HEK293 (cell line): ENCODE results near the gene TEX19.

ENCODE experiments used
- CTCF ChIA-PET: fragments of 350-600 bp; formaldehyde crosslinking; extraction: SDS; loops from one replicate; lab custom pipeline; 2021; ENCODE audit warnings: antibody characterized with exemption; lab: Yijun Ruan, JAX
- POLR2A ChIA-PET: fragments of 300-600 bp; formaldehyde crosslinking; extraction: SDS; loops from one replicate; lab custom pipeline; 2020; ENCODE audit warnings: antibody characterized with exemption, inconsistent platforms; lab: Yijun Ruan, JAX
- H3K27ac ChIP-seq: fragments of 200-500 bp; sonication (Bioruptor generic); 2 replicates; pipeline ENCODE4 v1.5.1; 2014; ENCODE audit warnings: low read depth, low read length, control low read depth, inconsistent platforms; ENCODE audit errors: extremely low read depth
- H3K36me3 ChIP-seq, 2 experiments: fragments of 200-500 bp in 1 of 2; sonication (Bioruptor generic) in 1 of 2; 1 replicate in 1 of 2; 2 replicates in 1 of 2; pipeline ENCODE4 v1.5.1; 2014 to 2017; ENCODE audit warnings: inconsistent platforms in 2 of 2, low read length in 2 of 2; ENCODE audit not compliant: control insufficient read depth in 2 of 2, insufficient read depth in 1 of 2
- H3K4me1 ChIP-seq: fragments of 200-500 bp; sonication (Bioruptor generic); 2 replicates; pipeline ENCODE4 v1.5.1; 2014; ENCODE audit warnings: mild to moderate bottlenecking, low read length, inconsistent platforms; ENCODE audit not compliant: control insufficient read depth, insufficient read depth
- H3K4me3 ChIP-seq: 2 replicates; pipeline ENCODE4 v1.5.1; 2011; ENCODE audit warnings: low read depth, mild to moderate bottlenecking, control low read depth, low read length, moderate library complexity
- H3K9me3 ChIP-seq: fragments of 200-500 bp; sonication (Bioruptor generic); 2 replicates; pipeline ENCODE4 v1.5.1; 2014; ENCODE audit warnings: low read depth, low read length, inconsistent platforms; ENCODE audit not compliant: control insufficient read depth, insufficient read depth
- GLIS1 ChIP-seq: fragments of 450-650 bp; formaldehyde crosslinking; IDR thresholded peaks from 2 replicates; pipeline ENCODE4 v1.5.1; 2016; ENCODE audit warnings: missing biosample characterization, missing genetic modification characterization
- PRDM10 ChIP-seq: fragments of 450-650 bp; formaldehyde crosslinking; IDR thresholded peaks from 2 replicates; pipeline ENCODE4 v1.5.1; 2016; ENCODE audit warnings: missing biosample characterization, missing genetic modification characterization
- PRDM6 ChIP-seq: fragments of 450-650 bp; formaldehyde crosslinking; IDR thresholded peaks from 2 replicates; pipeline ENCODE4 v1.5.1; 2017; ENCODE audit warnings: missing biosample characterization, missing genetic modification characterization
- ZFP37 ChIP-seq: fragments of 450-650 bp; formaldehyde crosslinking; IDR thresholded peaks from 2 replicates; pipeline ENCODE4 v1.5.1; 2016; ENCODE audit warnings: missing biosample characterization, missing genetic modification characterization
- ZNF341 ChIP-seq: fragments of 450-650 bp; formaldehyde crosslinking; IDR thresholded peaks from 2 replicates; pipeline ENCODE4; 2016; ENCODE audit warnings: low read depth, missing biosample characterization, missing genetic modification characterization
- ZNF530 ChIP-seq: fragments of 450-650 bp; formaldehyde crosslinking; IDR thresholded peaks from 2 replicates; pipeline ENCODE4 v1.5.1; 2016; ENCODE audit warnings: low read depth, missing biosample characterization, missing genetic modification characterization
- TF ChIP-seq, protein P1 (sequence below): fragments of 450-650 bp; formaldehyde crosslinking; conservative IDR thresholded peaks from 2 replicates; pipeline ENCODE4 v1.5.1; 2016; ENCODE audit warnings: low read depth, missing biosample characterization, missing genetic modification characterization
- TF ChIP-seq, protein P2 (sequence below): fragments of 450-650 bp; formaldehyde crosslinking; IDR thresholded peaks from 2 replicates; pipeline ENCODE4 v1.5.1; 2016; ENCODE audit warnings: missing biosample characterization, missing genetic modification characterization

The TEX19 gene

DNA sequence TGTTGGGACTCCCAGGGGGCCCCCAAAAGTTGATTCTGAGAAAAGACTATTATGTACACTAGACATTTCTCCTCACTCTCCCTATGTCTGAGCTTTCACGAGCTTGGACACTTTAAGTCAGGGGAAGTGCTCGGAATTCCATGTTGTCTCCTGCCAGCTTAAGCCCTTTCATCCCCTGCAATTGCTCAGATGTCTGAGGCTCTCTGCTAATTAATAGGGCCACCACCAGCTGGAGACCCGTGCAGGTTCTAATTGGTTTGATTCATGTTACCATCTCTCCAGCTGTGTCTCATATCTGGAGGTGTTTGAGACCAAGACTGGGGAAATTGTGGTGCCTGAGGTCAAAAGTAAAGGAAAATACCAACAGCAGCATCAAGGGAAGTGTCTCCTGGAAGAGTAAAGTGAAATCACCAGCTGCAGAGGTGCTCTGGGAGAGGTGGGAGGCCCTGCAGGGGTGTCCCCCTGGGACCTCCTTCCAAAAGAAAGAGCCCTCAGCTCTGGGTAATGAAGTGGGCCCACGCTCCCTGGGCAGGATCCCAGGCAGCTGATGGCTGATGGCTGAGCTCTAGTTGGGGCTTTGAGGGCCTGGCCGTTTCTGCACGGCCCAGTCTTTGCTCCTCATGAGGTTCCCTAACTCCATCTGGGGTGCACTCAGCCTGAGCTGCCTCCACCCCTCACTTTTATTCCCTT lies 6.7 kb downstream of the TEX19 start:
- Histone ChIP-seq H3K36me3 (no peaks in the 10 kb centered on the region), H3K4me3 (no peak overlapping the region), H3K27ac (no peak overlapping the region), H3K9me3 (no peaks in the 10 kb centered on the region), H3K4me1 (peaks cover 4% of the 10 kb centered on the region)
- CTCF ChIA-PET = interaction anchor here (0.6 to 1.5 kb wide), 5 partner anchors 8 to 130 kb away, joined by 3 to 6 read pairs (median 3); no protein-coding TSS in a partner anchor
- TF ChIP-seq GLIS1 (tag by site-specific recombination) (peak; percentile 43), ZNF530 (tag by site-specific recombination) (no peak), ZFP37 (tag by site-specific recombination) (no peak), ZNF341 (tag by site-specific recombination) (no peak)
- TF ChIP-seq, protein P1, sequence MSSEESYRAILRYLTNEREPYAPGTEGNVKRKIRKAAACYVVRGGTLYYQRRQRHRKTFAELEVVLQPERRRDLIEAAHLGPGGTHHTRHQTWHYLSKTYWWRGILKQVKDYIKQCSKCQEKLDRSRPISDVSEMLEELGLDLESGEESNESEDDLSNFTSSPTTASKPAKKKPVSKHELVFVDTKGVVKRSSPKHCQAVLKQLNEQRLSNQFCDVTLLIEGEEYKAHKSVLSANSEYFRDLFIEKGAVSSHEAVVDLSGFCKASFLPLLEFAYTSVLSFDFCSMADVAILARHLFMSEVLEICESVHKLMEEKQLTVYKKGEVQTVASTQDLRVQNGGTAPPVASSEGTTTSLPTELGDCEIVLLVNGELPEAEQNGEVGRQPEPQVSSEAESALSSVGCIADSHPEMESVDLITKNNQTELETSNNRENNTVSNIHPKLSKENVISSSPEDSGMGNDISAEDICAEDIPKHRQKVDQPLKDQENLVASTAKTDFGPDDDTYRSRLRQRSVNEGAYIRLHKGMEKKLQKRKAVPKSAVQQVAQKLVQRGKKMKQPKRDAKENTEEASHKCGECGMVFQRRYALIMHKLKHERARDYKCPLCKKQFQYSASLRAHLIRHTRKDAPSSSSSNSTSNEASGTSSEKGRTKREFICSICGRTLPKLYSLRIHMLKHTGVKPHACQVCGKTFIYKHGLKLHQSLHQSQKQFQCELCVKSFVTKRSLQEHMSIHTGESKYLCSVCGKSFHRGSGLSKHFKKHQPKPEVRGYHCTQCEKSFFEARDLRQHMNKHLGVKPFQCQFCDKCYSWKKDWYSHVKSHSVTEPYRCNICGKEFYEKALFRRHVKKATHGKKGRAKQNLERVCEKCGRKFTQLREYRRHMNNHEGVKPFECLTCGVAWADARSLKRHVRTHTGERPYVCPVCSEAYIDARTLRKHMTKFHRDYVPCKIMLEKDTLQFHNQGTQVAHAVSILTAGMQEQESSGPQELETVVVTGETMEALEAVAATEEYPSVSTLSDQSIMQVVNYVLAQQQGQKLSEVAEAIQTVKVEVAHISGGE (tag by site-specific recombination) = no peak
- TF ChIP-seq, protein P2, sequence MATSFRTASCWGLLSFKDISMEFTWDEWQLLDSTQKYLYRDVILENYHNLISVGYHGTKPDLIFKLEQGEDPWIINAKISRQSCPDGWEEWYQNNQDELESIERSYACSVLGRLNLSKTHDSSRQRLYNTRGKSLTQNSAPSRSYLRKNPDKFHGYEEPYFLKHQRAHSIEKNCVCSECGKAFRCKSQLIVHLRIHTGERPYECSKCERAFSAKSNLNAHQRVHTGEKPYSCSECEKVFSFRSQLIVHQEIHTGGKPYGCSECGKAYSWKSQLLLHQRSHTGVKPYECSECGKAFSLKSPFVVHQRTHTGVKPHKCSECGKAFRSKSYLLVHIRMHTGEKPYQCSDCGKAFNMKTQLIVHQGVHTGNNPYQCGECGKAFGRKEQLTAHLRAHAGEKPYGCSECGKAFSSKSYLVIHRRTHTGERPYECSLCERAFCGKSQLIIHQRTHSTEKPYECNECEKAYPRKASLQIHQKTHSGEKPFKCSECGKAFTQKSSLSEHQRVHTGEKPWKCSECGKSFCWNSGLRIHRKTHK (tag by site-specific recombination) = no peak
- POLR2A ChIA-PET = no interaction called here

GRCh38 chr17:82366749-82367148 lies 7.7 kb downstream of the TEX19 start:
- Histone ChIP-seq H3K4me3 (no peak overlapping the region), H3K36me3 (no peaks in the 10 kb centered on the region), H3K9me3 (no peaks in the 10 kb centered on the region), H3K27ac (no peak overlapping the region), H3K4me1 (peaks cover 4% of the 10 kb centered on the region)
- ChIA-PET CTCF (interaction anchor here (0.6 to 1.5 kb wide), 5 partner anchors 9 to 131 kb away, joined by 3 to 6 read pairs (median 4); no protein-coding TSS in a partner anchor), POLR2A (interaction anchor here (0.7 kb wide), 1 partner anchor 28 kb away, joined by 4 read pairs; no protein-coding TSS in a partner anchor)
- peak; percentile 19; the same call in 1 of the 2 replicates for TF ChIP-seq PRDM6
- no peak for TF ChIP-seq PRDM10 (tag by site-specific recombination)
